Measurements from ENCODE around the gene BAZ1B.
A peak's percentile ranks its signal among the peaks of the same experiment; 100 is the strongest.

Gene BAZ1B

GRCh38 chr7:73518470-73518869, 3.6 kb downstream of the BAZ1B start:
- peak overlapping the region; percentile 86 for H3K4me3 ChIP-seq (ENCODE audit: low read depth, low read length)
- TF ChIP-seq CTCF (IDR thresholded peaks at IDR 0.05; ENCODE audit: low read depth, low read length): no peak
- no peak for DNase-seq (ENCODE audit: low read depth)

DNA sequence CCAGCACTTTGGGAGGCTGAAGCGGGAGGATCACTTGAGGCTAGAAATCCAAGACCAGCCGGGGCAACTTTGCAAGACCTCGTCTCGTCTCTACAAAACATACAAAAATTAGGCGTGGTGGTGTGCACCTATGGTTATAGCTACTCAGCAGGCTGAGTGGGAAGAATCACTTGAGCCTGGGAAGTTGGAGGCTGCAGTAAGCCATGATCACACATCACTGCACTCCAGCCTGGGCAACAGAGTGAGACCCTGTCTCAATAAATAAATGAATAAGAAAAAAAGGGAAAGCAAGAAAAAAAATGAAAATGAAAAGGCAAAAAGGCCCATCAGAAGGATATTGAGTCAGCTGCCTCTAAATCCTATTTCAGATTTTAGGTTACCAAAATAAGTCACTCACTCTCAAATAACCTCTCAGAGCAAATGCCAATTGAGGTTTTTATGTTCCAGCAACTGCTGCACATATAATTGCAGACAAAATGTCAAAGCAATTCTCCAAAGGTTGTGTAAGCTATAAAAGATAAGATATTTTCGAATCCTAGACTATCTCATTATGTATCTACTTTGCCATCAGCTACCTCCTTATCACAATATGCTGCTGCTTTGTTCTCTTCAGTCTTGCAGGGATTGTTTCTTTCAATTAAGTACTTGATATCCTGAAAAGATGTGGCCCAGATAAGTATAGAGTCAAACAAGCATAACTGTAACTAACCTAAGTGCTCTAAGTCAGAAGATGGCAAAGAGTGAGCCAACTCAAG, 4.7 kb downstream of the BAZ1B start:
- TF ChIP-seq MAX (IDR thresholded peaks at IDR 0.05; ENCODE audit: low read depth, low read length): no peak
- no peak for TF ChIP-seq MYC (IDR thresholded peaks at IDR 0.05; ENCODE audit: low read depth, low read length)
- no peak for TF ChIP-seq POLR2A (IDR thresholded peaks at IDR 0.05; ENCODE audit: extremely low read depth, insufficient read length)
- TF ChIP-seq CTCF (IDR thresholded peaks at IDR 0.05; ENCODE audit: low read depth, low read length): no peak

DNA sequence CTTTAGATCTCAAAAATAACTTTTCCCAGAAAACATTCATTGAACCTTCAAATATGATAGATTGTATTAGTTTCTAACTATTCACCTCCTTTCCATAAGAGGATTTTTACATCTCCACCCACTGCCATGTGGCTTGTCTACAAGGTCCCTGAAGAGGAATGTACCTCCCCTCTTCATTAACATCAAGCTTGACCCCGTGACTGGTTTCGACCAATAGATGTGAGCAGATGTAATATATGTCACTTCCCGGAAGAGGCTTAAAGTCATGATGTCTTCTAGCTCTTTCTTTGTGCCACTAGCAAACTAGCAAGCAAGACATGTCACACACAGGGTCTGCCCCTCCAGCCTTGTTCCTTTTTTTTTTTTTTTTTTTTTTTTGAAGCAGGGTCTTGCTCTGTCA, 6.9 kb downstream of the BAZ1B start:
- TF ChIP-seq MAX (IDR thresholded peaks at IDR 0.05; ENCODE audit: low read depth, low read length): no peak
- TF ChIP-seq MYC (IDR thresholded peaks at IDR 0.05; ENCODE audit: low read depth, low read length): no peak
- no peak for TF ChIP-seq POLR2A (IDR thresholded peaks at IDR 0.05; ENCODE audit: extremely low read depth, insufficient read length)
- TF ChIP-seq CTCF (IDR thresholded peaks at IDR 0.05; ENCODE audit: low read depth, low read length): no peak
- no peak overlapping the region for H3K4me3 ChIP-seq (ENCODE audit: low read depth, low read length)
- peak; percentile 42 for DNase-seq (ENCODE audit: low read depth)

More for the DNA sequence above, 4.7 kb downstream of the BAZ1B start:
- peak overlapping the region; percentile 1 for H3K4me3 ChIP-seq (ENCODE audit: low read depth, low read length)
- no peak for DNase-seq (ENCODE audit: low read depth)

- no peak for DNase-seq (ENCODE audit: low read depth)
- no peak for TF ChIP-seq MYC (IDR thresholded peaks at IDR 0.05; ENCODE audit: low read depth, low read length)
- H3K4me3 ChIP-seq (ENCODE audit: low read depth, low read length): no peak overlapping the region
Observed at GRCh38 chr7:73512018-73512780, 9.9 kb downstream of the BAZ1B start.

GRCh38 chr7:73509463-73509862, 12.6 kb downstream of the BAZ1B start:
- no peak overlapping the region for H3K4me3 ChIP-seq (ENCODE audit: low read depth, low read length)
- no peak for TF ChIP-seq CTCF (IDR thresholded peaks at IDR 0.05; ENCODE audit: low read depth, low read length)
- TF ChIP-seq MAX (IDR thresholded peaks at IDR 0.05; ENCODE audit: low read depth, low read length): no peak
- no peak for TF ChIP-seq POLR2A (IDR thresholded peaks at IDR 0.05; ENCODE audit: extremely low read depth, insufficient read length)
- no peak for TF ChIP-seq MYC (IDR thresholded peaks at IDR 0.05; ENCODE audit: low read depth, low read length)
- DNase-seq (ENCODE audit: low read depth): no peak

DNA sequence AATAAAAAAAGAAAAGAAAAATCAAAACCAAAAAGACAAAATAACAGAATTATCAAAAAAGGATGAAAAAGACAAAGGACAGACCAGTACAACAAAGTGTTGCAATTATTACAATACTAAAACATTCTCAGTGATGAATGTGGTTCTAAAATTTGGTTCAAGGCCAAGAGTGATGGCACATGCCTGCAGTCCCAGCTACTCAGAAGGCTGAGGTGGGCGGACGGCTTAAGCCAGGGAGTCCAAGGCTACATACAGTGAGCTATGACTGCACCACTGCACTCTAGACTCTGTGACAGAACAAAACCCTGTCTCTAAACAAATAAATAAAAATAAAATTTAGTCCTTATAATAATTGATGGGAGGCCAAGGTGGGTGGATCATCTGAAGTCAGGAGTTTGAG, 14.5 kb downstream of the BAZ1B start:
- no peak for DNase-seq (ENCODE audit: low read depth)
- H3K4me3 ChIP-seq (ENCODE audit: low read depth, low read length): no peak overlapping the region
- TF ChIP-seq MYC (IDR thresholded peaks at IDR 0.05; ENCODE audit: low read depth, low read length): no peak
- no peak for TF ChIP-seq MAX (IDR thresholded peaks at IDR 0.05; ENCODE audit: low read depth, low read length)
- no peak for TF ChIP-seq POLR2A (IDR thresholded peaks at IDR 0.05; ENCODE audit: extremely low read depth, insufficient read length)
- TF ChIP-seq CTCF (IDR thresholded peaks at IDR 0.05; ENCODE audit: low read depth, low read length): no peak
